HepG2 (cell line): Measurements from ENCODE around the gene PRM2. TPM values are rescaled to one million over a fixed set of nuclear protein-coding genes. Genes with fewer than 3 reads are reported as not detected.

Experiments used
- CBX5 ChIP-seq: sonication (generic); formaldehyde crosslinking; IDR thresholded peaks from 2 replicates; pipeline ENCODE4 v1.4.0; 2020; ENCODE audit warnings: missing genetic modification reagents, borderline replicate concordance
- CENPT ChIP-seq: sonication (generic); formaldehyde crosslinking; IDR thresholded peaks from 2 replicates; pipeline ENCODE4 v1.8.0; 2022; ENCODE audit warnings: low read depth, mild to moderate bottlenecking, moderate library complexity, missing genetic modification reagents
- ESRRA ChIP-seq: sonication (generic); formaldehyde crosslinking; IDR thresholded peaks from 2 replicates; pipeline ENCODE4 v1.5.1; 2020; ENCODE audit warnings: mild to moderate bottlenecking, low read depth, missing genetic modification reagents
- FOXO4 ChIP-seq: sonication (generic); formaldehyde crosslinking; conservative IDR thresholded peaks from 2 replicates; pipeline ENCODE4 v1.8.1; 2023; ENCODE audit warnings: missing genetic modification reagents
- FOXP1 ChIP-seq, 2 experiments: fragments of 450-650 bp in 1 of 2; IDR thresholded peaks; 2 replicates each; pipeline ENCODE4 v1.6.1; 2017 to 2018; ENCODE audit warnings: antibody characterized with exemption in 1 of 2
- HCFC1 ChIP-seq: fragments of 150-350 bp; IDR thresholded peaks from 2 replicates; pipeline ENCODE4 v1.6.1; 2014; ENCODE audit warnings: low read depth, low read length
- HNRNPLL ChIP-seq: fragments of 200-400 bp; formaldehyde crosslinking; IDR thresholded peaks from 2 replicates; pipeline ENCODE4 v1.6.1; 2017; ENCODE audit warnings: mild to moderate bottlenecking, low read depth, low read length; ENCODE audit not compliant: poor library complexity, severe bottlenecking
- JUND ChIP-seq: sonication (generic); formaldehyde crosslinking; IDR thresholded peaks from 2 replicates; pipeline ENCODE4 v1.8.0; 2022; ENCODE audit warnings: mild to moderate bottlenecking, missing genetic modification reagents
- KLF6 ChIP-seq: IDR thresholded peaks from 2 replicates; pipeline ENCODE4 v1.8.0; 2016; ENCODE audit warnings: missing biosample characterization, missing genetic modification reagents
- MAFK ChIP-seq, 2 experiments: IDR thresholded peaks in 1 of 2; conservative IDR thresholded peaks in 1 of 2; 2 replicates each; pipeline ENCODE4 v1.6.1; 2011; ENCODE audit warnings: improper control_type of control experiment in 2 of 2, low read length in 2 of 2
- MBD4 ChIP-seq: IDR thresholded peaks from 2 replicates; pipeline ENCODE4 v1.6.1; 2012; ENCODE audit warnings: low read length, inconsistent platforms, borderline replicate concordance
- MED1 ChIP-seq: sonication (generic); formaldehyde crosslinking; IDR thresholded peaks from 2 replicates; pipeline ENCODE4 v1.4.0; 2020; ENCODE audit warnings: missing genetic modification reagents
- NR2F6 ChIP-seq, 2 experiments: IDR thresholded peaks; 2 replicates each; pipeline ENCODE4 v1.6.1; 2016; ENCODE audit warnings: antibody characterized with exemption in 1 of 2, mild to moderate bottlenecking in 1 of 2
- XRCC5 ChIP-seq: fragments of 200-400 bp; formaldehyde crosslinking; optimal IDR thresholded peaks from 2 replicates; pipeline ENCODE3; 2017; ENCODE audit warnings: mild to moderate bottlenecking, low read length
- ZBTB26 ChIP-seq: IDR thresholded peaks from 2 replicates; pipeline ENCODE4 v1.6.1; 2016; ENCODE audit warnings: missing compliant biosample characterization, missing genetic modification reagents, borderline replicate concordance
- ZNF329 ChIP-seq: sonication (generic); formaldehyde crosslinking; IDR thresholded peaks from 2 replicates; pipeline ENCODE4 v1.9.0; 2021; ENCODE audit warnings: low read depth, mild to moderate bottlenecking, missing genetic modification reagents
- ZNF691 ChIP-seq: sonication (generic); formaldehyde crosslinking; IDR thresholded peaks from 2 replicates; pipeline ENCODE4 v1.4.0; 2020; ENCODE audit warnings: missing genetic modification reagents, low read depth, mild to moderate bottlenecking, borderline replicate concordance
- ZNF737 ChIP-seq: sonication (generic); formaldehyde crosslinking; IDR thresholded peaks from 2 replicates; pipeline ENCODE4 v1.5.0; 2020; ENCODE audit warnings: missing genetic modification reagents, mild to moderate bottlenecking, borderline replicate concordance
- polyA plus RNA-seq, 8 experiments: library from polyadenylated mRNA; depleted of rRNA in 3 of 8; stranded (reverse) in 7 of 8; unstranded in 1 of 8; fragments of >200 nt; fragmentation: Illumina TruSeq in 4 of 8; extraction: Trizol in 4 of 8; gene quantifications; 2 replicates each; pipeline versions ENCODE4 v1.2.1 to v1.2.3, GENCODE V29; 2011 to 2016; ENCODE audit warnings: low read depth in 4 of 8, missing spikeins in 1 of 8, mixed read lengths in 1 of 8; ENCODE audit not compliant: insufficient read depth in 1 of 8
- total RNA-seq, 5 experiments: library from RNA; depleted of rRNA; stranded (reverse); fragments of >200 nt; fragmentation: Illumina TruSeq; extraction: Trizol; gene quantifications; 2 replicates each; pipeline ENCODE4 v1.2.3, GENCODE V29; 2016; ENCODE audit warnings: low read depth in 1 of 5
- TF ChIP-seq, protein P1 (sequence below): sonication (generic); formaldehyde crosslinking; IDR thresholded peaks from 2 replicates; pipeline ENCODE4 v1.8.0; 2022; ENCODE audit warnings: mild to moderate bottlenecking, missing genetic modification reagents, moderate library complexity
- TF ChIP-seq, protein P2 (sequence below): sonication (generic); formaldehyde crosslinking; IDR thresholded peaks from 2 replicates; pipeline ENCODE4 v1.9.0; 2022; ENCODE audit warnings: missing genetic modification reagents, mild to moderate bottlenecking, borderline replicate concordance

The PRM2 gene
- total and polyA plus RNA-seq, 2 of the 13 experiments (the other 11 are each of a cell fraction or from before 2014, with no cell fraction given): 0.54 TPM; not detected in 1

DNA sequence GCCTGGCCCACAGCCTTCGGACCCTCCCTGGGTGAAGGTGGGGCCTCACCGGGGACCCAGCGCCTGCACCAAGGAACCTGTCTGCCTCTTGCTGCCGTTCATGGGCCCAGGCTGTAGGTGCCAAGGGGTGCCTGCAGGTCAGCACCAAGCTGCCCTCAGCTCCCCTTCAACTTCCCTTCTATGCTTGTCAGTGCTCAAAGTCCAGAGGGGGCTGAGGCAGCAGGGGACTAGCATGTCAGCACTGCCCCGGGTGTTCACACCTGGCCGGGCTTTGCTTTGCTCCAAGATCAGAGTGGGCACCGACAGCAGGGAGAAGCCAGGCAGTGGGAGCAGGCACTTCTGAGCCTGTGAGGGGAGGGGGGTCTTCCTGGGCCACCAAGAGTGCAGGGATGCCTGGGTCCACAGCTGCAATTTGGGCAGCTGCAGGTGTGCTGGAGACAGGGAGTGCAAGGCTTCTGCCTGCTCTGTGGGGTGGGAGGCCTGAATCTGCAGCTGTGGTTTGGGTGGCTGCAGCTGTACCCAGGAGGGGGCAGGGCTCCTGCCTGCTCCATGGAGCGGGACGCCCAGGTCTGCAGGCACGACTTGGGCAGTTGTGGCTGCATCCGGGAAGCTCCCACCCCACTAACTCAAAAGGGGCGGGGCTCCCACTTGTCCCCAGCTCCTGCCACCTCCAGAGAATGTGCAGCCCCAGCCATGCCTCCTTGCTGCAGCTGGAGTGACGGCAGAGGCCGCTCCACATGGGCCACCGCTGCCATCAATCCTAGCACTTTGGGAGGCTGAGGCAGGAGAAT is 32.4 kb upstream of the PRM2 start (continued):
- TF ChIP-seq ZNF691 (CRISPR knock-in tag) (0 out of 2 replicates have a peak, but pooled peaks have one; percentile 88), ESRRA (CRISPR knock-in tag) (peak; percentile 55; the same call in 1 of the 2 replicates), MED1 (CRISPR knock-in tag) (peak; percentile 76), ZNF737 (no peak), XRCC5 (peak; percentile 40), FOXP1 (IDR thresholded peaks at IDR 0.05) (no peak), FOXP1 (CRISPR knock-in tag; IDR thresholded peaks at IDR 0.05) (peak; percentile 54), HCFC1 (no peak), MAFK (conservative IDR thresholded peaks at IDR 0.05 in 1 of 2, IDR thresholded peaks at IDR 0.05 in 1 of 2; ENCODE audit: low read length in 2 of 2) (no peak), FOXO4 (CRISPR knock-in tag) (no peak), NR2F6 (IDR thresholded peaks at IDR 0.05) (peak; percentile 76), NR2F6 (CRISPR knock-in tag; IDR thresholded peaks at IDR 0.05) (peak; percentile 92), MBD4 (no peak), ZBTB26 (CRISPR knock-in tag) (peak; percentile 36; the same call in 1 of the 2 replicates), JUND (peak; percentile 49; the same call in 1 of the 2 replicates), HNRNPLL (peak; percentile 52), CBX5 (CRISPR knock-in tag) (peak; percentile 69; the same call in 1 of the 2 replicates), CENPT (CRISPR knock-in tag) (no peak), KLF6 (CRISPR knock-in tag) (no peak), ZNF329 (CRISPR knock-in tag) (peak; percentile 74; the same call in 1 of the 2 replicates)
- TF ChIP-seq, protein P1, sequence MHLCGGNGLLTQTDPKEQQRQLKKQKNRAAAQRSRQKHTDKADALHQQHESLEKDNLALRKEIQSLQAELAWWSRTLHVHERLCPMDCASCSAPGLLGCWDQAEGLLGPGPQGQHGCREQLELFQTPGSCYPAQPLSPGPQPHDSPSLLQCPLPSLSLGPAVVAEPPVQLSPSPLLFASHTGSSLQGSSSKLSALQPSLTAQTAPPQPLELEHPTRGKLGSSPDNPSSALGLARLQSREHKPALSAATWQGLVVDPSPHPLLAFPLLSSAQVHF (CRISPR knock-in tag): no peak
- TF ChIP-seq, protein P2, sequence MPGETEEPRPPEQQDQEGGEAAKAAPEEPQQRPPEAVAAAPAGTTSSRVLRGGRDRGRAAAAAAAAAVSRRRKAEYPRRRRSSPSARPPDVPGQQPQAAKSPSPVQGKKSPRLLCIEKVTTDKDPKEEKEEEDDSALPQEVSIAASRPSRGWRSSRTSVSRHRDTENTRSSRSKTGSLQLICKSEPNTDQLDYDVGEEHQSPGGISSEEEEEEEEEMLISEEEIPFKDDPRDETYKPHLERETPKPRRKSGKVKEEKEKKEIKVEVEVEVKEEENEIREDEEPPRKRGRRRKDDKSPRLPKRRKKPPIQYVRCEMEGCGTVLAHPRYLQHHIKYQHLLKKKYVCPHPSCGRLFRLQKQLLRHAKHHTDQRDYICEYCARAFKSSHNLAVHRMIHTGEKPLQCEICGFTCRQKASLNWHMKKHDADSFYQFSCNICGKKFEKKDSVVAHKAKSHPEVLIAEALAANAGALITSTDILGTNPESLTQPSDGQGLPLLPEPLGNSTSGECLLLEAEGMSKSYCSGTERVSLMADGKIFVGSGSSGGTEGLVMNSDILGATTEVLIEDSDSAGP (CRISPR knock-in tag): peak; percentile 64; the same call in 1 of the 2 replicates
